ENCODE measurements around the gene PRSS53.

PRSS53 gene

GRCh38 chr16:31063843-31064611, 24.7 kb downstream of the PRSS53 start:
- DNase-seq (ENCODE audit: extremely low read depth, low read depth), result no peak

GRCh38 chr16:31063495-31063842, 25.3 kb downstream of the PRSS53 start:
- no peak for DNase-seq (ENCODE audit: extremely low read depth, low read depth)
- TF ChIP-seq CTCF (IDR thresholded peaks at IDR 0.05; ENCODE audit: low read depth, low read length), result no peak

More at GRCh38 chr16:31063843-31064611, 24.7 kb downstream of the PRSS53 start:
- TF ChIP-seq CTCF (IDR thresholded peaks at IDR 0.05; ENCODE audit: low read depth, low read length), result no peak

GRCh38 chr16:31061813-31062440, 26.8 kb downstream of the PRSS53 start:
- no peak for TF ChIP-seq CTCF (IDR thresholded peaks at IDR 0.05; ENCODE audit: low read depth, low read length)

GRCh38 chr16:31061126-31061812, 27.5 kb downstream of the PRSS53 start:
- DNase-seq (ENCODE audit: extremely low read depth, low read depth), result no peak
- TF ChIP-seq CTCF (IDR thresholded peaks at IDR 0.05; ENCODE audit: low read depth, low read length), result no peak

More at GRCh38 chr16:31061813-31062440, 26.8 kb downstream of the PRSS53 start:
- DNase-seq (ENCODE audit: extremely low read depth, low read depth), result no peak

- no peak for TF ChIP-seq CTCF (IDR thresholded peaks at IDR 0.05; ENCODE audit: low read depth, low read length)
- no peak for DNase-seq (ENCODE audit: extremely low read depth, low read depth)
Observed at GRCh38 chr16:31055613-31056012, 33.1 kb downstream of the PRSS53 start.

GRCh38 chr16:31052114-31052513, 36.6 kb downstream of the PRSS53 start:
- no peak for TF ChIP-seq CTCF (IDR thresholded peaks at IDR 0.05; ENCODE audit: low read depth, low read length)

More at GRCh38 chr16:31052114-31052513, 36.6 kb downstream of the PRSS53 start:
- peak; percentile 65 for DNase-seq (ENCODE audit: extremely low read depth, low read depth)

Data from AG09319 (cell line).